ENCODE data around the gene GDF10.

The GDF10 gene

DNA sequence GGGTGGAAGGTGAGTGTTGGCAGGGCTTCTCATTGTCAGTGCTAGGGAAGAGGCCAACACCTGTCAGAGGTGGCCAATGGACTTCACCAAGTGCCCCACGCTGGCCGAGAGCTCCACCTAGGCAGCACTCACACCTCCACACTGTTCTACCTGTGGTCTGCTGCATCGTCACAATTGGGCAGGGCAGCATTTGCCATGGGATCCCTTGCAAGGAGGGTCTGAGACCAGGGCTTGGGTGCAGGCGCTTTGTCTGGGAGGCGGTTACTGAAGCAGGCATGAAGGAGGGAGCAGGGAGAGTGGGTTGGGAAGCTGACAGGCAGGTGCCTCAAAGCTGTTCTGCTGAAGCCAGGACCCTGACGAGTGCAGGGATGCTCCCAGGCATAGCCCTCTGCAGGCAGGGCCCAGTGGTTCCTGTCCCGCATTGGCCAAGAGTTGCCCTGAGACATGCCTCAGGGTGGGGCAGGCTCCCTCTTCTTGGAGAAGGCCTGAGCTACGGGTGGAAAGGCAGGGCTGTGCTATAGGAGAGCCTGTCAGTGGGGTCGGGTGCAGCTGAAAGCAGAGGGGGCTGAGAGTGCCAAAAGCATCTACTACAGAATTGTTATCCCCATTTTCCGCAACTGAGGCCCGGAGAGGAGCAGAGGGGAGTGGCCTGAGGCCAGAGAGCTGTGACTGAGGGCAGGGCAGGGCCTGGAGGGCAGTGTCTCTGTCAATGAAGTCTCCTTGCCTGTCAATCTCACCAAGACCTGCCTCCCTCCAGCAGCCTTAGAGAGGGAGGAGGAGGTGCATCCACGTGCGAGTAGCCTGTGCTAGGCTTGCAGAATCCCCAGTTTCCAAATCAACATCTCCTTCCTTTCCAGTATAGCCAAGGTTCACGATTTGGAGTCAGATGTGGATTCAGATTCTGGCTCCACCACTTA is 52.2 kb downstream of the GDF10 start:
- no peaks in the 10 kb centered on the region for H3K27me3 ChIP-seq (ENCODE audit: insufficient read depth, poor library complexity, severe bottlenecking)
- TF ChIP-seq GABPA (IDR thresholded peaks at IDR 0.05; ENCODE audit: low read depth) (no peak), POLR2AphosphoS5 (IDR thresholded peaks at IDR 0.05; ENCODE audit: low read depth) (no peak), SPI1 (IDR thresholded peaks at IDR 0.05; ENCODE audit: borderline replicate concordance, low read depth) (no peak)
- TF ChIP-seq, protein P1, sequence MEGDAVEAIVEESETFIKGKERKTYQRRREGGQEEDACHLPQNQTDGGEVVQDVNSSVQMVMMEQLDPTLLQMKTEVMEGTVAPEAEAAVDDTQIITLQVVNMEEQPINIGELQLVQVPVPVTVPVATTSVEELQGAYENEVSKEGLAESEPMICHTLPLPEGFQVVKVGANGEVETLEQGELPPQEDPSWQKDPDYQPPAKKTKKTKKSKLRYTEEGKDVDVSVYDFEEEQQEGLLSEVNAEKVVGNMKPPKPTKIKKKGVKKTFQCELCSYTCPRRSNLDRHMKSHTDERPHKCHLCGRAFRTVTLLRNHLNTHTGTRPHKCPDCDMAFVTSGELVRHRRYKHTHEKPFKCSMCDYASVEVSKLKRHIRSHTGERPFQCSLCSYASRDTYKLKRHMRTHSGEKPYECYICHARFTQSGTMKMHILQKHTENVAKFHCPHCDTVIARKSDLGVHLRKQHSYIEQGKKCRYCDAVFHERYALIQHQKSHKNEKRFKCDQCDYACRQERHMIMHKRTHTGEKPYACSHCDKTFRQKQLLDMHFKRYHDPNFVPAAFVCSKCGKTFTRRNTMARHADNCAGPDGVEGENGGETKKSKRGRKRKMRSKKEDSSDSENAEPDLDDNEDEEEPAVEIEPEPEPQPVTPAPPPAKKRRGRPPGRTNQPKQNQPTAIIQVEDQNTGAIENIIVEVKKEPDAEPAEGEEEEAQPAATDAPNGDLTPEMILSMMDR (IDR thresholded peaks at IDR 0.05; ENCODE audit: insufficient read depth, low read length) = no peak
- TF ChIP-seq, protein P2, sequence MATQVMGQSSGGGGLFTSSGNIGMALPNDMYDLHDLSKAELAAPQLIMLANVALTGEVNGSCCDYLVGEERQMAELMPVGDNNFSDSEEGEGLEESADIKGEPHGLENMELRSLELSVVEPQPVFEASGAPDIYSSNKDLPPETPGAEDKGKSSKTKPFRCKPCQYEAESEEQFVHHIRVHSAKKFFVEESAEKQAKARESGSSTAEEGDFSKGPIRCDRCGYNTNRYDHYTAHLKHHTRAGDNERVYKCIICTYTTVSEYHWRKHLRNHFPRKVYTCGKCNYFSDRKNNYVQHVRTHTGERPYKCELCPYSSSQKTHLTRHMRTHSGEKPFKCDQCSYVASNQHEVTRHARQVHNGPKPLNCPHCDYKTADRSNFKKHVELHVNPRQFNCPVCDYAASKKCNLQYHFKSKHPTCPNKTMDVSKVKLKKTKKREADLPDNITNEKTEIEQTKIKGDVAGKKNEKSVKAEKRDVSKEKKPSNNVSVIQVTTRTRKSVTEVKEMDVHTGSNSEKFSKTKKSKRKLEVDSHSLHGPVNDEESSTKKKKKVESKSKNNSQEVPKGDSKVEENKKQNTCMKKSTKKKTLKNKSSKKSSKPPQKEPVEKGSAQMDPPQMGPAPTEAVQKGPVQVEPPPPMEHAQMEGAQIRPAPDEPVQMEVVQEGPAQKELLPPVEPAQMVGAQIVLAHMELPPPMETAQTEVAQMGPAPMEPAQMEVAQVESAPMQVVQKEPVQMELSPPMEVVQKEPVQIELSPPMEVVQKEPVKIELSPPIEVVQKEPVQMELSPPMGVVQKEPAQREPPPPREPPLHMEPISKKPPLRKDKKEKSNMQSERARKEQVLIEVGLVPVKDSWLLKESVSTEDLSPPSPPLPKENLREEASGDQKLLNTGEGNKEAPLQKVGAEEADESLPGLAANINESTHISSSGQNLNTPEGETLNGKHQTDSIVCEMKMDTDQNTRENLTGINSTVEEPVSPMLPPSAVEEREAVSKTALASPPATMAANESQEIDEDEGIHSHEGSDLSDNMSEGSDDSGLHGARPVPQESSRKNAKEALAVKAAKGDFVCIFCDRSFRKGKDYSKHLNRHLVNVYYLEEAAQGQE (IDR thresholded peaks at IDR 0.05; ENCODE audit: insufficient replicate concordance, low read depth) = no peak
- no peak for DNase-seq (ENCODE audit: low read depth in 1 of 2, low spot score in 1 of 2)
- H3K4me3 ChIP-seq (replicated peaks; ENCODE audit: insufficient read depth, low read length) = no peak overlapping the region
- no peak overlapping the region for H3K27ac ChIP-seq (replicated peaks)

DNA sequence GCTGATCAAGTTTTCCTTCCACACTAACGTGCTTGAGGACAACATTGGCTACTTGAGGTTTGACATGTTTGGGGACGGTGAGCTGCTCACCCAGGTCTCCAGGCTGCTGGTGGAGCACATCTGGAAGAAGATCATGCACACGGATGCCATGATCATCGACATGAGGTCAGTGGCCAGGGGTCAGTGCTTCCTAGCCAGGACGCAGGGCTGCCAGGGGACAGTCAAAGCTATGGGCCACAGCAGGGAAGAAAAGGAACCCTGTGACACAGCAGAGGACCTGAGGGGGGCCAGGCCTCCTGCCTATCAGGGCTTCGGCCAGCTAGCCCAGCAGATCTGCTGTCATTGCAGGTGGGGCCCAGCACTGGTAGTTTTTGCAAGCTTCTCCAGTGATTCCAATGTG is 53.4 kb downstream of the GDF10 start:
- H3K4me3 ChIP-seq (replicated peaks; ENCODE audit: insufficient read depth, low read length) = no peak overlapping the region
- no peak overlapping the region for H3K27ac ChIP-seq (replicated peaks)
- DNase-seq (ENCODE audit: low read depth in 1 of 2, low spot score in 1 of 2) = no peak
- TF ChIP-seq SPI1 (IDR thresholded peaks at IDR 0.05; ENCODE audit: borderline replicate concordance, low read depth) (no peak), POLR2AphosphoS5 (IDR thresholded peaks at IDR 0.05; ENCODE audit: low read depth) (no peak)
- TF ChIP-seq, protein P1 (IDR thresholded peaks at IDR 0.05; ENCODE audit: insufficient read depth, low read length) = no peak
- no peaks in the 10 kb centered on the region for H3K27me3 ChIP-seq (ENCODE audit: insufficient read depth, poor library complexity, severe bottlenecking)

DNA sequence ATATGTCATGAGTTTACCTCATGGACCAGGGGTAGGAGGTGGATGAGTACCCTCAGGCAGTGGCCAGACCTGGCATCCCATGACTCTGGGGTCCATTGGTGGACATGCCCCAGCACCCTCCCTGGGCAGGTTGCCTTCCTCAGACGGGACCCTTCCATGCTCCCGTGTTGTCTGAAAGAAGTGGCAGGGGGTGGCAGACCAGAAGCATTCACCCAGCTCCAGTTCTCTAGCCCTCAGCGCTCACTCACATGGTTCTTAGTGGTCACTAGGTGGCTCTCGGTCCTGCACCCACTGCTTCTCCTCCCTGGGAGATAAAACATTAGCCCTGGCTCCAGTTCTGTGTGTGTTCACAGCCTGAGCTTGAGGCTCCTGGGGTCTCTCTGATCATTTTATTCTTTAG is 54.2 kb downstream of the GDF10 start:
- TF ChIP-seq POLR2AphosphoS5 (IDR thresholded peaks at IDR 0.05; ENCODE audit: low read depth) (no peak), GABPA (IDR thresholded peaks at IDR 0.05; ENCODE audit: low read depth) (no peak), SPI1 (IDR thresholded peaks at IDR 0.05; ENCODE audit: borderline replicate concordance, low read depth) (no peak)
- TF ChIP-seq, protein P1 (IDR thresholded peaks at IDR 0.05; ENCODE audit: insufficient read depth, low read length) = no peak
- TF ChIP-seq, protein P2 (IDR thresholded peaks at IDR 0.05; ENCODE audit: insufficient replicate concordance, low read depth) = no peak
- DNase-seq (ENCODE audit: low read depth in 1 of 2, low spot score in 1 of 2) = no peak
- Histone ChIP-seq H3K27ac (replicated peaks) (no peak overlapping the region), H3K4me3 (replicated peaks; ENCODE audit: insufficient read depth, low read length) (no peak overlapping the region), H3K27me3 (ENCODE audit: insufficient read depth, poor library complexity, severe bottlenecking) (no peaks in the 10 kb centered on the region)

Measured in HL-60 (cell line).